Gastroesophageal sphincter (tissue), 3 donors: ENCODE data around the gene CFAP58.

ENCODE experiments used
- CTCF ChIP-seq, 4 experiments: fragments of 200-600 bp in 2 of 4; fragments of 450-650 bp in 2 of 4; sonication (generic) in 1 of 4; IDR thresholded peaks; one replicate each; pipeline ENCODE4 v1.5.1; 2017 to 2019; ENCODE audit warnings: antibody characterized with exemption in 4 of 4, mild to moderate bottlenecking in 2 of 4, moderate library complexity in 2 of 4
- EP300 ChIP-seq: sonication (generic); formaldehyde crosslinking; IDR thresholded peaks from one replicate; pipeline ENCODE4 v1.6.1; 2017; ENCODE audit warnings: antibody characterized with exemption, mild to moderate bottlenecking
- POLR2A ChIP-seq, 2 donors: fragments of 450-650 bp; IDR thresholded peaks; one replicate each; pipeline ENCODE4 v1.6.1; 2017; ENCODE audit warnings: antibody characterized with exemption in 2 of 2, mild to moderate bottlenecking in 2 of 2, moderate library complexity in 1 of 2
- POLR2AphosphoS5 ChIP-seq: sonication (generic); formaldehyde crosslinking; IDR thresholded peaks from one replicate; pipeline ENCODE4 v1.6.1; 2017; ENCODE audit warnings: antibody characterized with exemption

GRCh38 chr10:104371753-104372152 lies 18.1 kb downstream of the CFAP58 start:
- TF ChIP-seq POLR2A (IDR thresholded peaks at IDR 0.05) (no peak), CTCF (IDR thresholded peaks at IDR 0.05) (no peak), POLR2AphosphoS5 (no peak), EP300 (no peak)
